HG03378 (cell line): ENCODE measurements around the gene MUC2.

Source experiments
- ATAC-seq: cut with Tn5 transposase; IDR thresholded peaks from one replicate; pipeline ENCODE4 v1.9.1; 2021; ENCODE audit warnings: mild to moderate bottlenecking, moderate library complexity; ENCODE audit not compliant: unreplicated experiment

Gene MUC2

DNA sequence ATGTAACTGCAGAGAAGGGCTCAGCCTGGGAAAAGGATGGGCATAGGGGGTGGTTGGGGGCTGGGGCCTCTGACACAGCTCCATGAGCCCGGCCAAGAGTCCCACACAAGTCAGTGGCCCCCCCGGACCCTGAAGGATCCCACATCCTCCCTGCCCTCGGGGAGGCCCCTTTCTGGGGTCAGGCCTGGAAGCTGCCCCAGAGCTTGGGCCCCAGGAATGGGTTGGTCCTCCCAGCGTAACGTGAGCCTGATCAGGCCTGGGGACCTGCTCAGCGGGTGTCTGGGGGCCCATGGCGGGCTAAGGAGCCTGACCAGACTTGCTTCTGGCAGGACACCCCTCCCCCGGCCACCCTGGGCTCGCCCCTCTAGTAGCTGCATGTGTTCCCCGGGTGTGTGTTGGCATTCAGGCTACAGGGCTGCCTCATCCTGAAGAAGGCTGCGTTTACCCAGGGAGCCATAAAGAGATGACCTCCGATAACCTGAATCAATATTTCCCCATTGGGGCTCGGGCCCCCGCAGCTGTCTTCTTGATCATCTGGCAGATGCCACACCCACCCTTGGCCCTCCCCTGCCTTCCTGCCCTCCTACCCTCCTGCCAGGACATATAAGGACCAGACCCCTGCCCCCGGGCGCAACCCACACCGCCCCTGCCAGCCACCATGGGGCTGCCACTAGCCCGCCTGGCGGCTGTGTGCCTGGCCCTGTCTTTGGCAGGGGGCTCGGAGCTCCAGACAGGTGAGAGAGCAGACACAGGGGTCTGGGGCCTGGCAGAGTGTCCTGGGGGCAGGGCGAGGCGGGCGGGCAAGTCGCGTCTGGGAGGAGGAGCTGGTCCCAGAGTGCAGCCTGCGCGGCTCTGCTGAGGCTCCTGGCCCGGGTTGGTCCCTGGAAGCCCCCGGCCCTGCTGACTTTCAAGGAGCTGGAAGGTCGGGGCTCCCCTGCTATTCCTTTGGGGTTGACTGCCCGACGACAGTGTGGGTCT lies at the start of gene MUC2:
MUC2 (plus strand) TSS at position 631 of the 978 bp plus-strand sequence.
- no peak for ATAC-seq

DNA sequence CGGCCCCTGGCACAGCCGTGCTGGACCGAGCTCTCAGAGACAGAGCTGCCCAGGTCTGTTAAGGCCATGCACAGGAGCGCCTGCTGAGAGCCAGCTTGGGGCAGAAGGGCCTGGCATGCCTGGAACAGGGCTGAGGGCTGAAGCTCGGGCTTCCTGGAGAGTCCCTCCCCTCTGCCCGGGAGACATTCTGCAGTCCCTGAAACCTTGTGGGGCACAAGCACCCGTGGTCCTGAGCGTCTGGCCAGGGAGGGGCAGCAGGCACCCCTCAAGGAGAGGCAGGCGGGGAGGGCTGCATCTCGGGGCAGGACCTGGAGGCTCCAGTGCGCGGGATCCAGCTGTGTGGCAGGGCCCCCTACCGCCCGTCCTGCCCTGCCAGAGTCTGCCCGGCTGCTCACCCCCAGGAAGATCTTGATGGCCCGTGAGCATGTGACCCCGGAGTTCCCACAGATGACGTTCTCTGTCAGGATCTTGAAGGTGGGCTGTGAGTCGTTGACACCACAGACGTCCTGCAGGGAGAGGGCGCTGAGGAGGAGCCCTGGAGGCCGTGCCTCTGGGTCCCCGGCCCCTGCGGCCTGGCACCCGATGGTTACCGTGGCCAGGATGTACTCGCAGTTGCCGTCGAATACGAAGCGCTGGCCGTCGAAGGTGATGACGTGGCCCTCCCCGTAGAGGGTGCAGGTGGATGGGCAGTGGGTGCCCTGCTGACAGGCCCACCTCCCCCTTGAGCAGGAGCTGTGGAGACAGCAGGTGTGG lies 49.1 kb upstream of the MUC2 start:
- no peak for ATAC-seq

DNA sequence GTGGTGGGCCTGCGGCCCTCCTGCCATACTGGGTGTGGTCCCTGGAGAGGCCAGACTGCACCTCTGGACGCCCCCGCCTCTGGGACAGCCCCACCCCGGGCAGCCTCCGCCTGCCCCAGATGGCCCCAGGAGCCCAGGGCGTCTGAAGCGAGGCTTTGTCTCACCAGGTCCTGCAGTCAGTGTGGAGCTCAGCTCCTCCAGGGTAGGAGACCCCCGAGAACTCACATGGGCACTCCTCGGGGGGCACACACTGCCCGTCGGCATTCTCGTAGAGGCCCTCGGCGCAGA lies 48.6 kb upstream of the MUC2 start:
- no peak for ATAC-seq

DNA sequence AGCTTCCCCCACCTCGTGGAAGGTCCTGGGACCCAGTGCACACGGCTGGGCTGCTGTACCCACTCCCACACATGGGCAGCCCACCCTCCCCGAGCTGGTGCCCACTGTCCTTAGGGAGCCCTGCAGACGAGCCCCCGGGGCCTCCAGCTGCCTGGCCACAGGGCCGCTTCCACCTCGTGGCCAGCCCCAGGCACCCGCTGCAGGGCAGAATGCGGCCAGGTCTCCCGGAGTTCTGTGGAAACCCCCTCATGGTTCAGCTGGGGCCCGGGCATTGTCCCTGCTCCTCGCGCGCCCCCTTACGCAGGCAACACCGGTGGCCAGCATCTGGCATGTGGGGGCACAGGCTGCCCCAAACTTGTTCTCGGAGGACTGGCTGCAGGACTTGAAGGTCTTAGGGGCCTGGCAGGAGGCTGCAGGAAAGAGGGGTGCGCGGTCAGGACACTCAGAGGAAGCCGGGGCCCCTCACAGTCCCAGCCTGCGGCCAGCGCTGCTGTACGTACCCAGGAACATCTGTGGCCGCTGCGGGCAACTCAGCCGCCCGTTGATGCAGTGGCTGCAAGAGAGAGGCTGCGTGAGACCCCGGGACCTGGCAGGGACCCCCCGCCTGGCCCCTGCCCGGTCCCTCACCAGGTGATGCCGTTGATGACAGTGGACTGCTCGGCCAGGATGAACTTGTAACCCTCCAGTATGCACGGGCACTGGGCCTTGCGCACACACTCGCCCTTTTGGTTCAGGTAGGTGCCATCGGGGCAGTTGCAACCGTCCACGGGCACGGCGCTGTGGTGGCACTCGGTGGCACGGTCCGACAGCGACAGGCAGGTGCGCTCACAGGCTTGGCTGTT lies 47.8 kb upstream of the MUC2 start:
- no peak for ATAC-seq

DNA sequence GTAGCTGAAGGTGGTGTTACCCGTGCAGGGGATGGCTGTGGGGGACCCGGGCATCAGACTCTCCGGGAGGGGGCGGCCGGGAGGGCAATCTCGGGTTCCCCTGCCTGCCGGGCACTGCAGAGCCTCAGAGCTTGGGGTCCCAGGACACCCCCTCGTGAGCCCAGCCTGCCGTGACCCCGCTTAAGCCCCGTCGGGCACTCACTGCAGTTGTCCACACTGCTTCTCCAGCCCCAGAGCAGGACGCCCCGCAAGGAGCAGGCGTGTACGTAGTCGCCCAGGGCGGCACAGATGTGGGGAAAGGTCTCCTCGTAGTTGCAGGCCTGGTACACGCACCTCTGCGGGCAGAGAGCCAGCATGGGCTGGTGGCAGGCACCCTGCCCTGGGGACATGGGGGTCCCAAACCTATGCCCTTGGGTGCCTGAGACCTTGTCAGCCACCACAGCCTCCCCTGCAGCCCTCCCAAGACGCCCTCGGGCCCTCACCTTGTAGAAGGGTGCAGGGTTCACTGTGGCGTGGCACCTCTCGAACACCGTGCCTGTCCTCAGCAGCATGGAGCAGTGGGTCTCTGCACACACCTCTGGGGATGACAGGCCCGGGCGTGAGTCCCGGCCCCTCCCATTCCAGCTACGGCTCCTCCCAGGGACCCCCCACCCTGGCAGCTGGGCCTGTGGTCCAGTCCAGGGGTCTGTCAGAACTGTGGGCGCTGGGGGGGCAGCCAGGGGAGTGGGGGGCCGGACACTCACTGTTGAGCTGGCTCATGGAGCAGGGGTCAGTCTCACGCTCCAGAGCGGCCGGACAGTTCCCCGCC lies 47.0 kb upstream of the MUC2 start:
- ATAC-seq: no peak

DNA sequence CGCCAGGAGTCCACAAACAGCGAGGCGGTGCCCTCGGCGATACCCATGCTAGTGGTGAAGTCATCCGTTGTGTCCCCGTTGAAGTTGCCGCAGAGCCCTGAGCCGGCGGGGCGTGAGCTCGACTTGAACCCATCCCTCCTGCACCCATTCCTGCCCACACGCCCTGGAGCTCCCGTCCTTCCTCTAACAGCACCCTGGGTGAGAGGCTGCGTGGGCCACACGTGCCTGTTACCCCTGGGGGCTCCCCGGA lies 46.5 kb upstream of the MUC2 start:
- ATAC-seq: no peak

DNA sequence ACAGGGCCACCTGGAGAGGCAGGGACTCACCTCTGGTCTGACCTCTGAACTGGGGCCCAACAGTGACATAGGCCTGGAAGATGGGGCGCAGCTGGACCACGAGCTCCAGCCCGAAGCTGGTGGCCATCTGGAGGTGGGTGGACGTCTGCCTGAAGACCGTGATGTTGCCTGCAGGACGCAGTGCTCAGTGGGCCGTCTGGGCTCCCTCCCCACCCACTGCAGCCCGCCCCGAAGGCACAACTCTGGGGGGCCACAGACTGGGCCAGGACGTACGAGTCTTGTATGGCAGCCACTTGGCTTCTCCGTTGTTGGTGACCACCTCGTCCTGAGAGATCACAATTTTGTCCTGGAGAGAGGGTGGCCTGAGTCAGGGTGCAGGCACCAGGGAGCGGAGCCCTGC lies 46.1 kb upstream of the MUC2 start:
- no peak for ATAC-seq

DNA sequence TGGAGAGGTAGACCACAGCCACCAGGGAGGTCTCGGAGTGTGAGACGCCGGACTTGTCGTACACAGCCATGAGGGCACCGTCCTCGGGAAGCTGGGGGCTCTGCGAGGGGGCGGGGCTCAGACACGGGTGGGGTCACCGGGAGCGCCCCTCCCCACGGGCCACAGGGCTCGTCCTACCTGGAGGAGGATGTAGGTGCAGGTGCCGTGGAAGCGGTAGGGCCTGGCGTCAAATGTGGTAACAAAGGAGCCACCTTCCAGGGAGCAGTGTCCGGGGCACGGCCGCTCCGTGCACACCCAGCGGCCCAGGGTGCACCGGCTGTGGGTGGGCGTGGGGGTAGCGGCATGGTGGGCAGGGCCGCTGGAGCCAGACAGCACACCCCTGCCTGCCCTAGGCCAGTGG lies 45.6 kb upstream of the MUC2 start:
- ATAC-seq: no peak

DNA sequence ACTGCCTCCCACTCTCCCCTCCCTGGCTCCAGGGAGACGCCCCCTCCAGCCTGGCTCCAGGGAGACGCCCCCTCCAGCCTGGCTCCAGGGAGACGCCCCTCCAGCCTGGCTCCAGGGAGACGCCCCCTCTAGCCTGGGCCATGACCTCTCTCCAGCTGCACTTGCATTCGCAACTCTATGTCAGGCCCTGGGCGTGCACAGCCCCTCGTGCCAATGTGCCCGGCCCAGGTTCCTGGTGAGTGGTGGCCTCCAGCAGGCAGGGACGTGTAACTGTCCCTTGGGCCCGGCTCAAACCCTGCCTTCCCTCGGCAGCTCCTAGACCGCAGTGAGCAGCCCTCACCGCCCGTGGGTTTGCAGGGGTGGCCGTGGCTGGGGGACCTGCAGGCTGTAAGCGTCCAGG lies 45.0 kb upstream of the MUC2 start:
- no peak for ATAC-seq

GRCh38 chr11:1030086-1030485 lies 44.6 kb upstream of the MUC2 start:
- ATAC-seq: no peak

DNA sequence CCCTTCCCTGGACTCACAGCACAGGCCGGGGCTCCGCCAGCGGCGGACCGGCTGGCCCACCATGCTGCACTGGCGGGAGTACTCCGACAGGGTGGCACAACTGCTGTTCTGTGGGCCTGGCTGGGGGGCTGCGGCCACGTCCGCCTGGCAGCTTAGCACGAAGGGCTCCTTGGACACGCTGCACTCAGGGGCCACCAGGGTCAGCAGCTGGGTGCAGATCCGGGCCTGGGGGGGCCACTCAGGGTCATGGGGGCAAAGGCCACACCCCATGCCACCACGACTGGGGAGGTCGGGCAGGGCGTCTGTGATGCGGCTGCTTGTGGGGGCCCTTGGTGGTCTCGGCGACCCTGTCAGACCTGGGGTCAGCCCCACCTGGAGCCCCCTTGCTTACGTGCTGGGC lies 44.1 kb upstream of the MUC2 start:
- ATAC-seq: no peak

GRCh38 chr11:1031121-1031899 lies 43.4 kb upstream of the MUC2 start:
- no peak for ATAC-seq

DNA sequence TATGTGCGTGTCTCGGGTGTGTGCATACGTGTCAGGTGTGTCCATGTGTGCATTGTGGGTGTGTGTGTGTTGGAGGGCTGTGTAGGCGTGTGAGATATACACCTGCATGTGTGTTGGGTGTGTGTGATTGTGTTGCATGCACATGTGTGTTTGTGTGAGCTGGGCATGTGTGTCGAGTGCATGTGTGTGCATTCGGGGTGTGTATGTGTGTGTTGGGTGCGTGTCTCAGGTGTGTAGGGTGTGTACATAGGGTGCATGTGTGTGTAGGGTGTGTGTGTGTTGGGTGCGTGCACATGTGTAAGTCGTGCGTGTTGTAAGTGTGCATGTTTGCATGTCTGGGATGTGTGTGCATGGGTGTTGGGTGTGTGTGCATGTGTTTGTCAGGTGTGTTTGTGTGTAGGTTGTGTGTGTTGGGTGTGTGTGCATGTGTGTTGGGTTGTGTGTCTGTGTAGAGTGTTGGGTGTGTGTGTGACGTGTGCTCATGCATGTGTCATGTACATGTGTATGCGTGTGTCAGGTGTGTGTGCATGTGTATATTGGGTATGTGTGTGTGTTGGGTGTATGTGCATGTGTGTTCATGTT lies 42.3 kb upstream of the MUC2 start:
- no peak for ATAC-seq

DNA sequence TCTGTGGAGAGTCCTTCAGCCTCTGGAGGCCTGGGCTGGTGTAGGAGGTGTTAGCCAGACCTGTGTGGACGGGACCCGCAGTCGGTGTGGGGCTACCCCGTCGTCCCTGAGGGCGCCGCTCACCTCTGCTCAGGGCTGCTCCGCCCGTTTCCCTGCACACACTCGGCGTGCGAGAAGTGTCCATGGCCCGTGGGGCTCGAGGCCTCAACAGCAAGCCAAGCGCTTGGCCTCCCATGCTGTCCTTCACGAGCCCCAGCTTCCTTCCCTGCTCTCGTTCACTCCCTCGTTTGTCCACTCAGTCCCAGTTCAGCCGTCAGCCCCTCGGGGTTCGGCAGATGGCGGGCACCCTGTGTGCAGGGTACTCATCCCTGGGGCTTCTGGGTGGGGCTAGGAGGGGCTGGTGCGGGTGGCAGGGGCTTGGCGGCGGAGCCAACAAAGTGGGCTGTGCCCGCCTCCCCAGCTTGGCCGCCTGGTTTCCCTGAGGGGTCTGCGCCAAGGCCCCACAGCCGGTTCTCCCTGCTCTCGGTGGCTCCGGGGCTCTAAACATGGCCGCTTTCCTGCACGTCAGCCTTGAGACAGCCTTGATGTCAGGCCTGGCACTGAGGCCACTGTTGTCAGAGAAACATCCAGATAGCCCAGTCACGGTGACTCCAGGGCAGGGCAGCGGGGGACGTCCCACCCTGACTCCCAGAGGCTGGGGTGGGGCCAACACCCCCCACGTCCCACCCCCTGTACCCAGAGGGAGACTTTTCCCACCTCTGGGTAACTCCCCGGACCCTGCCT lies 41.5 kb upstream of the MUC2 start:
- no peak for ATAC-seq

DNA sequence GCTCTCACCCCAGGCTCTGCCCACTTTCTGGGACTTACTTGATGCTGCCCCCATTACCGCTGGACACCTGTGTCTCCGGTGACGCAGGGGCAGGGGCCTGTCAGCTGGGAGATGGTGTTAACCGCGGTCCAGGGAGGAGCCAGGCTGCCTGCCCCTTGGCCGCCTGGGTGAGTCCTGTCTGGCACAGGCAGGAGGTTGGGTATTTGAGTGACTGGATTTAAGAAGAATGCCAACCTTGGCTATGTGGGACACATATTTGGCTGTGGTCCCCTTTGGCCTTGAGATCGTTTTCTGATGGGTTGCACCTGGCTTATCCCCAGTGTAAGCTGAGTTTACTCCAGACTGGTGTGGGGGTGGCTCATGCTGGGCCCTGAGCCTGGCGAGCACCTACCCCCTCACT lies 40.7 kb upstream of the MUC2 start:
- ATAC-seq: no peak

DNA sequence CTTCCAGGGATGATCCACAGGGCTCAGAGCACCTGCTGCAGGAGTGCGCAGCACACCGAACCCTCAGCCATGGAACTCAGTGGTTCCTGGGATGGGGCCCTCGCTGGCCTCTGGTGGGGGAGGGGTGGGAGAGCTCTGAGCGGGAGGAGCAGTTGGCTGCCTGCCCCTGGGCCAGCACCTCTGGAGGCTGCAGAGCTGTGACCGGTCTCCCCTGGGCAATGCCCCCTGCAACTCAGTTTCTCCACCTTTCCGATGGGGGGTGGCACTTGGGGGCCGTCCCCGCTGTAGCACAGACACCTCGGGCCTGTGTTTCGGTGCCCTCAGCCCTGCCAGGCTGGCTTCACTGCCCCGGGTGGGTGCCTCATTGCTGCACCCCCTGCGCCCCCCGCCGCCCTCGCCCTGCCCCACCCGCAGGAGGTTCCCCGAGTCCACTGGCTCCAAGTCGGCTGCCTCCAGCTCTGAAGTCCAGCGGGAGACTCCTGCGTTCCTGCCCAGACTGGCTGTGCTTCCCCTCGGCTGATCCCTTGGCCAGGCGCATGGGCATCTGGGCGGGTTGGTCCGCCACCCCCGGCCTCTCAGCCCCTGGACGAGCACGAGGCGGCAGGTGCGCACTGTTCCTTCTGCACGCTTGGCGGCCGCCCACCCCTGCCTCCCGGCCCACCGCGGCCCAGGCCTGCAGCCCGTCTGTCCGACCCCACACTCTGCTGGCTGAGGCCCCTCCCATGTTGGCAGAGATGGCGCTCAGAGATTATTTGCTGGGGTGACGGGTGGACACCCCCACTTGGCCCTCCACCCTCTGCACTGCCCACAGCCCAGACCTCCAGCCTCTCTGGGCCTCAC lies 40.0 kb upstream of the MUC2 start:
- no peak for ATAC-seq

GRCh38 chr11:1035577-1036283 lies 38.9 kb upstream of the MUC2 start:
- ATAC-seq: no peak
